Heart right ventricle (tissue), 16 donors: ENCODE data around the gene XG. TPM values are rescaled to one million over a fixed set of nuclear protein-coding genes. Genes with fewer than 3 reads are reported as not detected.
"Not testable (repeated sequence)": the region's sequence is repeated elsewhere in the genome, so short reads cannot be mapped to it uniquely, and the experiment has no call there.

Experiments used
- ATAC-seq, 8 donors: fragments of 200-7000 bp; cut with Tn5 transposase; one replicate each; pipeline ENCODE4 v1.9.1; 2020; ENCODE audit warnings: mild to moderate bottlenecking in 8 of 8, moderate library complexity in 8 of 8, moderate number of reproducible peaks in 1 of 8
- DNase-seq, 2 donors: peaks; one replicate each; pipeline ENCODE4 v3.0.0-alpha.2; 2020
- H3K27ac ChIP-seq, 10 donors: fragments of 200-600 bp; sonication (generic) in 2 of 10; one replicate each; pipeline versions ENCODE4 v1.5.0 to v1.8.0; 2020 to 2022; ENCODE audit warnings: mild to moderate bottlenecking in 3 of 10
- H3K27me3 ChIP-seq, 7 donors: fragments of 200-600 bp; one replicate each; pipeline ENCODE4 v1.8.0; 2021 to 2022; ENCODE audit warnings: mild to moderate bottlenecking in 2 of 7
- H3K36me3 ChIP-seq, 9 donors: fragments of 200-600 bp; sonication (generic) in 1 of 9; one replicate each; pipeline versions ENCODE4 v1.5.0 to v1.8.0; 2020 to 2022; ENCODE audit warnings: mild to moderate bottlenecking in 2 of 9
- H3K4me1 ChIP-seq, 9 donors: fragments of 200-600 bp; sonication (generic) in 1 of 9; one replicate each; pipeline versions ENCODE4 v1.5.0 to v1.8.0; 2020 to 2022; ENCODE audit warnings: mild to moderate bottlenecking in 4 of 9
- H3K4me3 ChIP-seq, 10 donors: fragments of 200-600 bp; sonication (generic) in 2 of 10; one replicate each; pipeline versions ENCODE4 v1.5.0 to v1.8.0; 2020 to 2022; ENCODE audit warnings: mild to moderate bottlenecking in 7 of 10, moderate library complexity in 2 of 10
- H3K9me3 ChIP-seq, 11 donors: fragments of 200-600 bp in 10 of 11; sonication (generic) in 2 of 11; one replicate each; pipeline versions ENCODE4 v1.5.0 to v1.8.0; 2013 to 2022; ENCODE audit warnings: mild to moderate bottlenecking in 2 of 11, control low read depth in 1 of 11, moderate library complexity in 1 of 11
- CTCF ChIP-seq, 9 donors: fragments of 200-600 bp; sonication (generic) in 2 of 9; IDR thresholded peaks; one replicate each; pipeline versions ENCODE4 v1.5.0 to v1.8.0; 2021 to 2022; ENCODE audit warnings: antibody characterized with exemption in 9 of 9, mild to moderate bottlenecking in 5 of 9, moderate library complexity in 1 of 9
- WGBS, 2 donors: extraction: QIAGEN DNeasy Blood & Tissue Kit; methylation state at CpG; one replicate each; pipeline ENCODE4 v1.1.7; 2013; ENCODE audit warnings: inconsistent platforms in 1 of 2; 5-methylcytosine and 5-hydroxymethylcytosine counted together
- intact Hi-C, 10 donors: fragments of 100-400 bp; cut with DNase I; formaldehyde crosslinking; loops; one replicate each; pipeline versions ENCODE4 v1.11.1 to v1.14.2; 2022
- polyA plus RNA-seq, 2 donors: library from polyadenylated mRNA; stranded (reverse); fragments of 200-250 nt; gene quantifications; one replicate each; pipeline ENCODE4 v1.2.3, GENCODE V29; 2013
- total RNA-seq, 10 donors: library from RNA; stranded (reverse); fragmentation: NEBNext Ultra II Directional in 3 of 10; extraction: Animal tissue kit (Norgen Biotek cat#: 25700) in 3 of 10; gene quantifications; one replicate each; pipeline versions ENCODE4 v1.2.1 to v1.2.4, GENCODE V29; 2021 to 2023
- donor health status: Arrhythmogenic right ventricular cardiomyopathy.
- donor health status: ischemic (EF 13 %, LVEDD 7.1; RV severe dilation, severe dysfunction).
- donor health status: healthy with polysubstance abuse.
- donor health status: DM: no; HTN: yes; CAD: no.
- donor health status: DM: no; HTN: no; CAD: no.
- donor health status: ischemic (EF 25% LVEDD 6.9; RV normal size, moderate dysfunction).
- donor health status: ischemic (EF 25% LVEDD 5.7; RV mildly dilated, moderate dysfunction).
- donor health status: healthy.
- donor health status: DM: yes; HTN: yes; CAD: no.
- donor health status: Ischemic cardiomyopathy.
- donor health status: ischemic (EF 35%, LVEDD 5.7; RV mildly dilated, moderate dysfunction).
- donor health status: nonischemic (EF 11% LVEDD 7.7; RV severe dilation, severe dysfunction).
- donor health status: DM: yes; HTN: yes; CAD: no.
- donor health status: PGD.
- donor health status: ischemic (EF 29% LVEDD 5.4; RV normal size, mild dysfunction).
- donor health status: nonischemic (EF 23%, LVEDD 6.1; RV moderate dilation, normal function).

The XG gene
- total and polyA plus RNA-seq, 12 donors = 0.16 to 1.5 (median 0.29) TPM; not detected in 2

- Histone ChIP-seq H3K27me3 (no peaks in the 10 kb centered on the region), H3K9me3 (peaks cover 0 to 6% (median 0%) of the 10 kb centered on the region in 11 donors), H3K36me3 (no peaks in the 10 kb centered on the region), H3K4me1 (peaks cover 0 to 13% (median 0%) of the 10 kb centered on the region in 9 donors), H3K4me3 (no peak overlapping the region), H3K27ac (no peak overlapping the region)
- no peak for TF ChIP-seq CTCF (IDR thresholded peaks at IDR 0.05)
- WGBS, 2 donors = 39 to 43% methylated on average over 25 of the region's 25 CpGs
- ATAC-seq (peak; percentile 67 to 92 (median 84)), DNase-seq (peak; percentile 30 to 36)
- intact Hi-C loops = no loop called here
Observed at GRCh38 chrX:2767631-2768455, 16.0 kb downstream of the XG start.

- WGBS, 2 donors = 83 to 96% methylated on average over 1 of the region's 1 CpG
- DNase-seq (no peak), ATAC-seq (no peak)
Observed at GRCh38 chrX:2769615-2770014, 17.8 kb downstream of the XG start.

GRCh38 chrX:2773166-2774055 is 21.6 kb downstream of the XG start:
- H3K4me1 ChIP-seq, H3K36me3 ChIP-seq, H3K27ac ChIP-seq, ATAC-seq, DNase-seq, H3K4me3 ChIP-seq: not testable (repeated sequence)
- intact Hi-C loops = loop anchor here in 1 of 10 donors (2.0 kb wide), 1 partner anchor 119 kb away; no protein-coding TSS in a partner anchor
- H3K27me3 ChIP-seq = peaks cover 0 to 11% (median 7%) of the 10 kb centered on the region in 7 donors
- 87 to 88% methylated on average over 8 of the region's 10 CpGs for WGBS, 2 donors
- peaks cover 0 to 14% (median 0%) of the 10 kb centered on the region in 11 donors for H3K9me3 ChIP-seq

More at GRCh38 chrX:2769615-2770014, 17.8 kb downstream of the XG start:
- no peak overlapping the region for H3K27ac ChIP-seq
- intact Hi-C loops = no loop called here
- peaks cover 0 to 13% (median 0%) of the 10 kb centered on the region in 9 donors for H3K4me1 ChIP-seq
- no peak overlapping the region for H3K4me3 ChIP-seq
- peaks cover 0 to 7% (median 0%) of the 10 kb centered on the region in 11 donors for H3K9me3 ChIP-seq
- TF ChIP-seq CTCF (IDR thresholded peaks at IDR 0.05) = no peak
- H3K27me3 ChIP-seq = peaks cover 0 to 5% (median 0%) of the 10 kb centered on the region in 7 donors
- H3K36me3 ChIP-seq = no peaks in the 10 kb centered on the region

GRCh38 chrX:2774057-2774456 is 22.2 kb downstream of the XG start:
- no peak overlapping the region for H3K27ac ChIP-seq
- ATAC-seq = no peak
- no peak for DNase-seq
- intact Hi-C loops = loop anchor here in 1 of 10 donors (2.0 kb wide), 1 partner anchor 119 kb away; no protein-coding TSS in a partner anchor
- H3K4me1 ChIP-seq = no peaks in the 10 kb centered on the region
- H3K9me3 ChIP-seq = peaks cover 0 to 14% (median 0%) of the 10 kb centered on the region in 11 donors
- 81 to 88% methylated on average over 5 of the region's 5 CpGs for WGBS, 2 donors
- TF ChIP-seq CTCF (IDR thresholded peaks at IDR 0.05) = no peak
- H3K36me3 ChIP-seq = no peaks in the 10 kb centered on the region
- H3K4me3 ChIP-seq = no peak overlapping the region
- H3K27me3 ChIP-seq = peaks cover 0 to 12% (median 7%) of the 10 kb centered on the region in 7 donors
